HT-29 (cell line): ENCODE results near the gene IER3. TPM values are rescaled to one million over a fixed set of nuclear protein-coding genes. Genes with fewer than 3 reads are reported as not detected.
"Not testable (repeated sequence)": the region's sequence is repeated elsewhere in the genome, so short reads cannot be mapped to it uniquely, and the experiment has no call there.

Experiments used
- DNase-seq: peaks from one replicate; pipeline ENCODE4 v3.0.0-alpha.2; 2015; ENCODE audit warnings: low spot score
- total RNA-seq: library from RNA; depleted of rRNA; stranded (reverse); fragments of >200 nt; shearing (Covaris generic); gene quantifications from 2 replicates; pipeline ENCODE4 v1.2.3, GENCODE V29; 2014

Gene IER3
- total RNA-seq, 1 experiment from 2014 or later = 206 TPM

GRCh38 chr6:30725713-30726505, 18.4 kb downstream of the IER3 start:
- DNase-seq = peak; percentile 58

- no peak for DNase-seq
Observed at GRCh38 chr6:30724906-30725667, 19.3 kb downstream of the IER3 start.

GRCh38 chr6:30723843-30724741, 20.3 kb downstream of the IER3 start:
- not testable (repeated sequence) for DNase-seq

GRCh38 chr6:30723159-30723842, 21.0 kb downstream of the IER3 start:
- not testable (repeated sequence) for DNase-seq

- DNase-seq = peak; percentile 94
Observed at GRCh38 chr6:30722280-30723112, 21.9 kb downstream of the IER3 start.

GRCh38 chr6:30722025-30722279, 22.4 kb downstream of the IER3 start:
- not testable (repeated sequence) for DNase-seq

- DNase-seq = peak; percentile 89
Observed at GRCh38 chr6:30721198-30722024, 22.9 kb downstream of the IER3 start.

- peak; percentile 68 for DNase-seq
Observed at GRCh38 chr6:30720738-30721197, 23.6 kb downstream of the IER3 start.

- DNase-seq = peak; percentile 99
Observed at GRCh38 chr6:30719791-30720737, 24.3 kb downstream of the IER3 start, which contains the start of gene TUBB. Gene TUBB (plus strand): TSS chr6:30720352. CDS start chr6:30720507, 155 bp downstream.

- no peak for DNase-seq
Observed at GRCh38 chr6:30719356-30719755, 25.0 kb downstream of the IER3 start.

- DNase-seq = not testable (repeated sequence)
Observed at GRCh38 chr6:30717845-30718720, 26.3 kb downstream of the IER3 start.

GRCh38 chr6:30717129-30717844, 27.1 kb downstream of the IER3 start, which contains the start of gene MDC1:
Gene MDC1 (minus strand): TSS chr6:30717281. CDS start chr6:30715175, 2,106 bp downstream.
- peak; percentile 99 for DNase-seq

GRCh38 chr6:30716879-30717128, 27.5 kb downstream of the IER3 start:
- no peak for DNase-seq

- no peak for DNase-seq
Observed at GRCh38 chr6:30714263-30714662, 30.1 kb downstream of the IER3 start.

- DNase-seq = no peak
Observed at GRCh38 chr6:30712441-30712945, 31.9 kb downstream of the IER3 start.

- DNase-seq = no peak
Observed at GRCh38 chr6:30711758-30712380, 32.5 kb downstream of the IER3 start.
